ENCODE data around the gene TRPM7.

Gene TRPM7

DNA sequence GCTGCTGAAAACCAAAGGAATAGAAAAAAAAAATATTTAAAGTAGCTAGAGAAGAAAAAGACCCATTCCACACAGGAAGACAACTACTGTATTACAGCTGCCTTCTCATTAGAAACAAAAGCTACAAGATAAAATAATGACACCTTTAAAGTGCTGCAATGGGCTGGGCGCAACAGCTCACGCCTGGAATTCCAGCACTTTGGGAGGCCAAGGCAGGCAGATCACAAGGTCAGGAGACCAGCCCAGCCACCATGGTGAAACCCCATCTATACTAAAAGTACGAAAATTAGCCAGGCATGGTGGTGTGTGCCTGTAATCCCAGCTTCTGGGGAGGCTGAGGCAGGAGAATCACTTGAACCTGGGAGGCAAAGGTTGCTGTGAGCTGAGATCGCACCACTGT, 31.0 kb downstream of the TRPM7 start:
- DNase-seq: no peak
- no peak overlapping the region for H2BK12ac ChIP-seq (ENCODE audit: low read length)
- no peaks in the 10 kb centered on the region for H3K9me3 ChIP-seq (ENCODE audit: insufficient read depth, low read depth, low read length)
- no peaks in the 10 kb centered on the region for H3K79me1 ChIP-seq (ENCODE audit: low read length)
- H3K4me3 ChIP-seq (ENCODE audit: low read depth, low read length): no peak overlapping the region
- no peak overlapping the region for H4K8ac ChIP-seq (ENCODE audit: low read depth, low read length)
- no CpG with 5 or more reads among the region's 4 CpGs for WGBS (ENCODE audit: extremely low coverage, insufficient coverage, insufficient read length)
- no peak overlapping the region for H3K4ac ChIP-seq (ENCODE audit: low read depth, low read length)
- H3K9ac ChIP-seq (ENCODE audit: low read length): no peak overlapping the region
- no peak overlapping the region for H2AFZ ChIP-seq (ENCODE audit: insufficient read depth, low read length, poor library complexity)
- H2BK5ac ChIP-seq (ENCODE audit: low read depth, low read length, poor library complexity): no peak overlapping the region
- H3K36me3 ChIP-seq (ENCODE audit: control insufficient read depth in 1 of 2, insufficient read depth in 2 of 2, low read length in 2 of 2): peaks cover 31 to 34% of the 10 kb centered on the region in 2 experiments
- H3K27me3 ChIP-seq (ENCODE audit: insufficient read depth, low read length): no peaks in the 10 kb centered on the region
- H3K79me2 ChIP-seq (ENCODE audit: control insufficient read depth, insufficient read depth, low read length, poor library complexity): no peaks in the 10 kb centered on the region
- H4K91ac ChIP-seq (ENCODE audit: low read depth, low read length): no peak overlapping the region
- no peak overlapping the region for H3K18ac ChIP-seq (ENCODE audit: low read length)
- H2BK120ac ChIP-seq (ENCODE audit: insufficient read depth, low read length, poor library complexity): no peak overlapping the region
- H4K12ac ChIP-seq (ENCODE audit: low read depth, low read length): no peak overlapping the region
- H2AK5ac ChIP-seq (ENCODE audit: low read length): no peak overlapping the region
- no peaks in the 10 kb centered on the region for H3K4me1 ChIP-seq (ENCODE audit: control insufficient read depth in 1 of 2, insufficient read depth in 2 of 2, low read length in 2 of 2)
- no peak overlapping the region for H3K23ac ChIP-seq (ENCODE audit: low read length)
- no peak overlapping the region for H3K4me2 ChIP-seq (ENCODE audit: low read length)
- no peak overlapping the region for H3K27ac ChIP-seq (ENCODE audit: low read depth, low read length)
- H3K14ac ChIP-seq (ENCODE audit: low read length): no peak overlapping the region

DNA sequence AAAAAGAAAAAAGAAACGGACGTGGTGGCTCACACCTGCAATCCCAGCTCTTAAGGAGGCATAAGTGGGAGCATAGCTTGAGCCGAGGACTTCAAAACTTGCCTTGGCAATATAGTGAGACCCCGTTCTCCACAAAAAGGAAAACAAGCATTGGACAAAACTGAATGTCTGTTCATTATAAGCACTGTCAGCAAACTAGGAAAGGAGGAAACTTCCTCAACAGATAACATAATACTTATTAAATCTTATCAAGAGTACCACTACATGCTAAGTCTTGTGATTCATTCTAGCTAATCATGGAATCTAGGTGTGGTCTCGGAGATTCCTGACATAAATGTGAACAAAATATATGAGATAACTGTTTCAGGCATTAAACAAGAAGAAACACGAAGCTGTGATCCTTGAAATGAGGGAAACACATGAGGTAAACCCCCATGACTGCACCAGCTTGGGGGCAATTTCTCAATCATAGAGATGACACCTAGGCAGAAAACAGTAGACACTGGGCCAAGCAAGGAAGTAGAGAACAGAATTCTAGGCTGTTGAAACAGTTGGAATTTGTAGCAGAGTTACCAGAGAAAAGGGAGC, 33.3 kb downstream of the TRPM7 start:
- no peak overlapping the region for H3K14ac ChIP-seq (ENCODE audit: low read length)
- H3K18ac ChIP-seq (ENCODE audit: low read length): no peak overlapping the region
- H2BK5ac ChIP-seq (ENCODE audit: low read depth, low read length, poor library complexity): peak overlapping the region; percentile 56
- no peaks in the 10 kb centered on the region for H3K79me1 ChIP-seq (ENCODE audit: low read length)
- no peaks in the 10 kb centered on the region for H3K27me3 ChIP-seq (ENCODE audit: insufficient read depth, low read length)
- no peak overlapping the region for H4K12ac ChIP-seq (ENCODE audit: low read depth, low read length)
- H3K4me2 ChIP-seq (ENCODE audit: low read length): no peak overlapping the region
- no peak overlapping the region for H2AFZ ChIP-seq (ENCODE audit: insufficient read depth, low read length, poor library complexity)
- no CpG with 5 or more reads among the region's 6 CpGs for WGBS (ENCODE audit: extremely low coverage, insufficient coverage, insufficient read length)
- no peaks in the 10 kb centered on the region for H3K9me3 ChIP-seq (ENCODE audit: insufficient read depth, low read depth, low read length)
- H3K27ac ChIP-seq (ENCODE audit: low read depth, low read length): no peak overlapping the region
- no peak overlapping the region for H3K23ac ChIP-seq (ENCODE audit: low read length)
- no peak overlapping the region for H4K8ac ChIP-seq (ENCODE audit: low read depth, low read length)
- H3K4me3 ChIP-seq (ENCODE audit: low read depth, low read length): no peak overlapping the region
- no peak overlapping the region for H2BK12ac ChIP-seq (ENCODE audit: low read length)
- H2AK5ac ChIP-seq (ENCODE audit: low read length): no peak overlapping the region
- H2BK120ac ChIP-seq (ENCODE audit: insufficient read depth, low read length, poor library complexity): no peak overlapping the region
- no peaks in the 10 kb centered on the region for H3K79me2 ChIP-seq (ENCODE audit: control insufficient read depth, insufficient read depth, low read length, poor library complexity)
- H3K36me3 ChIP-seq (ENCODE audit: control insufficient read depth in 1 of 2, insufficient read depth in 2 of 2, low read length in 2 of 2): peaks cover 31 to 43% of the 10 kb centered on the region in 2 experiments
- no peak overlapping the region for H3K9ac ChIP-seq (ENCODE audit: low read length)
- no peaks in the 10 kb centered on the region for H3K4me1 ChIP-seq (ENCODE audit: control insufficient read depth in 1 of 2, insufficient read depth in 2 of 2, low read length in 2 of 2)
- H3K4ac ChIP-seq (ENCODE audit: low read depth, low read length): no peak overlapping the region
- H4K91ac ChIP-seq (ENCODE audit: low read depth, low read length): no peak overlapping the region
- peak; percentile 89 to 95 for DNase-seq

DNA sequence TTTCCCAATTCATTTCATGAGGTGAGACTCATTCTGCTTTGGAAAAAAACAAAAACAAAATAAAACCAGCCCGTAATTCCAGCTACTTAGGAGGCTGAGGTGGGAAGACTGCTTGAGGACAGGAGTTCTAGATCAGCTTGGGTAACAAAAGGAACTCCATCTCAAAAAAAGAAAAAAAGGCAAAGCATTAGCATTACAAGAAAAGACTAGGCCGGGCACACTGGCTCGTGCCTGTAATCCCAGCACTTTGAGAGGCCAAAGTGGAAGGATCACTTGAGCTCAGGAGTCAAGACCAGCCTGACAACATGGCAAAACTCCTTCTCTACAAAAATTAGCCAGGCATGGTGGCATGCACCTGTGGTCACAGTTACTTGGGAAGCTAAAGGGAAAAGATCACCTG, 33.9 kb downstream of the TRPM7 start:
- Histone ChIP-seq H3K4me2 (ENCODE audit: low read length) (no peak overlapping the region), H3K36me3 (ENCODE audit: control insufficient read depth in 1 of 2, insufficient read depth in 2 of 2, low read length in 2 of 2) (peaks cover 29 to 43% of the 10 kb centered on the region in 2 experiments), H2BK5ac (ENCODE audit: low read depth, low read length, poor library complexity) (no peak overlapping the region), H2BK120ac (ENCODE audit: insufficient read depth, low read length, poor library complexity) (no peak overlapping the region), H4K8ac (ENCODE audit: low read depth, low read length) (no peak overlapping the region), H3K14ac (ENCODE audit: low read length) (no peak overlapping the region), H4K12ac (ENCODE audit: low read depth, low read length) (no peak overlapping the region), H3K27ac (ENCODE audit: low read depth, low read length) (no peak overlapping the region), H3K79me1 (ENCODE audit: low read length) (no peaks in the 10 kb centered on the region), H3K4me1 (ENCODE audit: control insufficient read depth in 1 of 2, insufficient read depth in 2 of 2, low read length in 2 of 2) (no peaks in the 10 kb centered on the region), H3K27me3 (ENCODE audit: insufficient read depth, low read length) (no peaks in the 10 kb centered on the region), H3K23ac (ENCODE audit: low read length) (no peak overlapping the region), H3K4ac (ENCODE audit: low read depth, low read length) (peak overlapping the region; percentile 36), H2AFZ (ENCODE audit: insufficient read depth, low read length, poor library complexity) (no peak overlapping the region), H3K18ac (ENCODE audit: low read length) (no peak overlapping the region), H2BK12ac (ENCODE audit: low read length) (no peak overlapping the region), H3K9me3 (ENCODE audit: insufficient read depth, low read depth, low read length) (no peaks in the 10 kb centered on the region), H3K9ac (ENCODE audit: low read length) (no peak overlapping the region), H2AK5ac (ENCODE audit: low read length) (no peak overlapping the region), H4K91ac (ENCODE audit: low read depth, low read length) (no peak overlapping the region), H3K79me2 (ENCODE audit: control insufficient read depth, insufficient read depth, low read length, poor library complexity) (no peaks in the 10 kb centered on the region), H3K4me3 (ENCODE audit: low read depth, low read length) (no peak overlapping the region)
- DNase-seq: peak in 1 of 2 donors; percentile 14
- no CpG with 5 or more reads among the region's 3 CpGs for WGBS (ENCODE audit: extremely low coverage, insufficient coverage, insufficient read length)

DNA sequence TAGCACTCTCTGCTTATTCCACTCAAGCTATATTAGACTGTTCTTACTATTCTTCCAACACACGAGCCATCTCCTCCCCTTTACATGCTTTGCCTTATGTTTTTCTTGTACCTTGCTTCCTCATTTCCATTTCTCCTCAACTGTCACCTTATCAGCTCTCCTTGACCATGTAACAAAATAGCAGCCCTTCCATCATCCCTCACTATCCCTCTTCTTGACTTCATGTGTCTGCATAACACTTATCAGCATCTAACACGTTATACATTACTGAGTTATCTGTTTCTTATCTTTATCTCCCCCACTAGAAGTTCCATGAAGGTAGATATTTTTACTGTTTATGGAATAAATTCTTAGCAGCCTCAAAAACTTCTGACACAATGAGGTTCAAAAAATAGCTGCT, 45.3 kb downstream of the TRPM7 start:
- no peak for DNase-seq
- no peaks in the 10 kb centered on the region for H3K79me2 ChIP-seq (ENCODE audit: control insufficient read depth, insufficient read depth, low read length, poor library complexity)
- peaks cover 19 to 22% of the 10 kb centered on the region in 2 experiments for H3K36me3 ChIP-seq (ENCODE audit: control insufficient read depth in 1 of 2, insufficient read depth in 2 of 2, low read length in 2 of 2)
- no peak overlapping the region for H2BK12ac ChIP-seq (ENCODE audit: low read length)
- no peak overlapping the region for H4K8ac ChIP-seq (ENCODE audit: low read depth, low read length)
- H3K9me3 ChIP-seq (ENCODE audit: insufficient read depth, low read depth, low read length): no peaks in the 10 kb centered on the region
- H3K4me3 ChIP-seq (ENCODE audit: low read depth, low read length): no peak overlapping the region
- H3K18ac ChIP-seq (ENCODE audit: low read length): no peak overlapping the region
- H3K27ac ChIP-seq (ENCODE audit: low read depth, low read length): no peak overlapping the region
- no peak overlapping the region for H3K9ac ChIP-seq (ENCODE audit: low read length)
- H3K27me3 ChIP-seq (ENCODE audit: insufficient read depth, low read length): no peaks in the 10 kb centered on the region
- H4K12ac ChIP-seq (ENCODE audit: low read depth, low read length): no peak overlapping the region
- no peak overlapping the region for H3K4ac ChIP-seq (ENCODE audit: low read depth, low read length)
- no peak overlapping the region for H4K91ac ChIP-seq (ENCODE audit: low read depth, low read length)
- no peak overlapping the region for H2AK5ac ChIP-seq (ENCODE audit: low read length)
- no peak overlapping the region for H2BK5ac ChIP-seq (ENCODE audit: low read depth, low read length, poor library complexity)
- no peak overlapping the region for H2AFZ ChIP-seq (ENCODE audit: insufficient read depth, low read length, poor library complexity)
- no peak overlapping the region for H3K14ac ChIP-seq (ENCODE audit: low read length)
- H3K4me1 ChIP-seq (ENCODE audit: control insufficient read depth in 1 of 2, insufficient read depth in 2 of 2, low read length in 2 of 2): no peaks in the 10 kb centered on the region
- H2BK120ac ChIP-seq (ENCODE audit: insufficient read depth, low read length, poor library complexity): no peak overlapping the region
- no peak overlapping the region for H3K23ac ChIP-seq (ENCODE audit: low read length)
- no peaks in the 10 kb centered on the region for H3K79me1 ChIP-seq (ENCODE audit: low read length)
- H3K4me2 ChIP-seq (ENCODE audit: low read length): no peak overlapping the region
- no CpG with 5 or more reads among the region's 2 CpGs for WGBS (ENCODE audit: extremely low coverage, insufficient coverage, insufficient read length)
